ENCODE data around the gene NKX6-2.

Gene NKX6-2

GRCh38 chr10:132766291-132766690 is 19.7 kb downstream of the NKX6-2 start:
- Histone ChIP-seq H3K27ac (ENCODE audit: insufficient read depth, low read depth, low read length, poor library complexity, severe bottlenecking) (no peak overlapping the region), H3K27me3 (ENCODE audit: control insufficient read depth, insufficient read depth, low read length, poor library complexity, severe bottlenecking) (no peaks in the 10 kb centered on the region), H3K4me1 (ENCODE audit: control insufficient read depth, insufficient read depth, low read length) (no peaks in the 10 kb centered on the region), H3K36me3 (ENCODE audit: control insufficient read depth, insufficient read depth, low read length) (no peaks in the 10 kb centered on the region), H3K9me3 (ENCODE audit: control insufficient read depth, low read length) (no peaks in the 10 kb centered on the region), H3K4me3 (ENCODE audit: insufficient read depth, low read depth, low read length) (no peak overlapping the region)
- 95 to 96% methylated on average over 13 of the region's 13 CpGs for WGBS, 2 experiments

DNA sequence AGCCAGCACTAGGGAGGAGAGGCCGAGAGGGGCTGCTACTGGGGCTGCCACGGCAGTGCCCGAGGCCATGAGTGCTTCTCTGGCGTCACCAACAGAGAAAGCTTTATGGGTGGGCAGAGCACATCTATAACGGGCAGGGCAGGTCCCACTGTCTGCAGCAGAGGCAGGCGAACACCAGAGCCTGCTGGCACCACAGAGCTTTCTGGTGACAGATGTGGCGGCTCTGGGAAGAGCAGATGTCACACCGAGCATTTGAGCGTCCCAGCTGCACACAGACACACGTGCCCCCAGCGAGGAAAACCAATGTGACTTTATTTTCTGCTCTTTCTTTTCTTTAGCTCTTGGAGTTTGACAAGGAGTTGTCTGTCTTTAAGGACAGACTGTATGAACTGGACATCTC is 20.5 kb downstream of the NKX6-2 start:
- WGBS, 2 experiments = 90 to 91% methylated on average over 11 of the region's 11 CpGs
- no peaks in the 10 kb centered on the region for H3K9me3 ChIP-seq (ENCODE audit: control insufficient read depth, low read length)
- no peak overlapping the region for H3K4me3 ChIP-seq (ENCODE audit: insufficient read depth, low read depth, low read length)
- H3K27ac ChIP-seq (ENCODE audit: insufficient read depth, low read depth, low read length, poor library complexity, severe bottlenecking) = no peak overlapping the region
- no peaks in the 10 kb centered on the region for H3K27me3 ChIP-seq (ENCODE audit: control insufficient read depth, insufficient read depth, low read length, poor library complexity, severe bottlenecking)
- H3K4me1 ChIP-seq (ENCODE audit: control insufficient read depth, insufficient read depth, low read length) = no peaks in the 10 kb centered on the region
- no peaks in the 10 kb centered on the region for H3K36me3 ChIP-seq (ENCODE audit: control insufficient read depth, insufficient read depth, low read length)

- Histone ChIP-seq H3K27me3 (ENCODE audit: control insufficient read depth, insufficient read depth, low read length, poor library complexity, severe bottlenecking) (no peaks in the 10 kb centered on the region), H3K9me3 (ENCODE audit: control insufficient read depth, low read length) (no peaks in the 10 kb centered on the region), H3K4me1 (ENCODE audit: control insufficient read depth, insufficient read depth, low read length) (no peaks in the 10 kb centered on the region), H3K36me3 (ENCODE audit: control insufficient read depth, insufficient read depth, low read length) (no peaks in the 10 kb centered on the region), H3K4me3 (ENCODE audit: insufficient read depth, low read depth, low read length) (no peak overlapping the region), H3K27ac (ENCODE audit: insufficient read depth, low read depth, low read length, poor library complexity, severe bottlenecking) (no peak overlapping the region)
- 90 to 94% methylated on average over 11 of the region's 11 CpGs for WGBS, 2 experiments
These were observed 21.8 kb downstream of the NKX6-2 start for GRCh38 chr10:132764108-132764507.

DNA sequence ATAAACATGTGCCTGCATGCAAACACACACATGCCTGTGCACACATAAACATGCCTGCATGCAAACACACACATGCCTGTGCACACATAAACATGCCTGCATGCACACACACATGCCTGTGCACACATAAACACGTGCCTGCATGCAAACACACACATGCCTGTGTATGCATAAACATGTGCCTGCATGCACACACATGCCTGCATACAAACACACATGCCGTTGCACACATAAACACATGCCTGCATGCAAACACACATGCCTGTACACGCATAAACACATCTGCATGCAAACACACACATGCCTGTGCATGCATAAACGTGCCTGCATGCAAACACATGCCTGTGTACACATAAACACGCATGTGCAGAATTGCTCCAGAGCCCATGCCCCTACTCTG is 22.4 kb downstream of the NKX6-2 start:
- Histone ChIP-seq H3K4me1 (ENCODE audit: control insufficient read depth, insufficient read depth, low read length) (no peaks in the 10 kb centered on the region), H3K27ac (ENCODE audit: insufficient read depth, low read depth, low read length, poor library complexity, severe bottlenecking) (no peak overlapping the region), H3K4me3 (ENCODE audit: insufficient read depth, low read depth, low read length) (no peak overlapping the region), H3K36me3 (ENCODE audit: control insufficient read depth, insufficient read depth, low read length) (no peaks in the 10 kb centered on the region), H3K27me3 (ENCODE audit: control insufficient read depth, insufficient read depth, low read length, poor library complexity, severe bottlenecking) (no peaks in the 10 kb centered on the region), H3K9me3 (ENCODE audit: control insufficient read depth, low read length) (no peaks in the 10 kb centered on the region)
- WGBS, 2 experiments = 91 to 95% methylated on average over 5 of the region's 5 CpGs

- 93 to 96% methylated on average over 6 of the region's 6 CpGs for WGBS, 2 experiments
- H3K4me1 ChIP-seq (ENCODE audit: control insufficient read depth, insufficient read depth, low read length) = no peaks in the 10 kb centered on the region
- H3K36me3 ChIP-seq (ENCODE audit: control insufficient read depth, insufficient read depth, low read length) = no peaks in the 10 kb centered on the region
- no peaks in the 10 kb centered on the region for H3K9me3 ChIP-seq (ENCODE audit: control insufficient read depth, low read length)
- no peak overlapping the region for H3K27ac ChIP-seq (ENCODE audit: insufficient read depth, low read depth, low read length, poor library complexity, severe bottlenecking)
- no peak overlapping the region for H3K4me3 ChIP-seq (ENCODE audit: insufficient read depth, low read depth, low read length)
- H3K27me3 ChIP-seq (ENCODE audit: control insufficient read depth, insufficient read depth, low read length, poor library complexity, severe bottlenecking) = no peaks in the 10 kb centered on the region
These were observed 23.7 kb downstream of the NKX6-2 start for GRCh38 chr10:132762267-132762666.

DNA sequence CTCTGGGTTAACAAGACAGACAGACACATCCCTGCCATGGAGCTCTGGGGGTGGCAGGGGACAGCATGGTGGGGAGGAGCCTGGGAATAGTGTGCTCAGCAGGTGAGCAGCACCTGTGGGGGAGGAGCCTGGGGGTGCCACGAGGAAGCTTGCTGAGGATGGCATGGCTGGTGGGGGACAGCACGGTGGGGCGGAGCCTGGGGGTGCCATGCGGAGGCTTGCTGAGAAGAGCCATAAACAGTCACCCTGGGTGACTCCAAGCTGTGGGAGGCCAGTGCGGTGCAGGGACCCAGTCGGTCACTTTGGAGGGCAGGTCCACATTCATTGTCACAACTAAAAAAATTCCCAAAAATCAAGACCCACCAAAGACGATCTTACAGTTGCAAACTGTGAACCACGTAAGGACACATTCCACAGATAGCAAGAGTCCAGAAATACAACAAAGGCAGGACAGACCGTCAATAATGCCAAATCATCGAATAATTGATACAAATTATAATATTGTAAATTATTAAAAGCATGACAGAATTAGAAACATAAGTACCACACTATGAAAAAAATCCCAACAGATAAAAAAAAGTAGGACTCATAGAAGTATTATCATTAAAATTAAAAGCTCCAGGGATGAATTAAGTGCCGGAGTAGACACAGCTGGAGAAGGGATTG is 24.4 kb downstream of the NKX6-2 start:
- Histone ChIP-seq H3K9me3 (ENCODE audit: control insufficient read depth, low read length) (no peaks in the 10 kb centered on the region), H3K36me3 (ENCODE audit: control insufficient read depth, insufficient read depth, low read length) (peaks cover 2% of the 10 kb centered on the region), H3K27ac (ENCODE audit: insufficient read depth, low read depth, low read length, poor library complexity, severe bottlenecking) (no peak overlapping the region), H3K4me1 (ENCODE audit: control insufficient read depth, insufficient read depth, low read length) (no peaks in the 10 kb centered on the region), H3K4me3 (ENCODE audit: insufficient read depth, low read depth, low read length) (no peak overlapping the region), H3K27me3 (ENCODE audit: control insufficient read depth, insufficient read depth, low read length, poor library complexity, severe bottlenecking) (no peaks in the 10 kb centered on the region)
- WGBS, 2 experiments = 94 to 97% methylated on average over 9 of the region's 11 CpGs

DNA sequence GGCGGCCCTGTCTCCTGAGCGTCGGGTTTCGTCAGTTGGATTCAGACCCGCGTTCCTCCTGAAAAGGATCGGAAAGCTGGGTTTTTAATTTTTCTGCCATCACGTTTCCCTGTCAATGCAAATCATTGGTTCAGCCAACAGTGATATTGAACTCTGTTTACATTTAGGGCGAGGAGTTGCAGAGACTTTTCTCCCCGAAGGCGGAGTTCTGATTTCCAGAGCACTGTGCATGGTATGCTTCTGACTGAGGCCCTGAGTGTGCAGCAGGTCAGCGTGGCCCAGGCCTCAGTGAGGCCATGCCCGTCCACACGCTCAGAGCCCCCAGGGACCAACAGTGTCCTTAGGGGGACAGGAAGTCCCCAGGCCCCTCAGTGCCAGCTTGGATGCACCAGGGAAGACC is 27.1 kb downstream of the NKX6-2 start:
- Histone ChIP-seq H3K4me3 (ENCODE audit: insufficient read depth, low read depth, low read length) (no peak overlapping the region), H3K27ac (ENCODE audit: insufficient read depth, low read depth, low read length, poor library complexity, severe bottlenecking) (no peak overlapping the region), H3K27me3 (ENCODE audit: control insufficient read depth, insufficient read depth, low read length, poor library complexity, severe bottlenecking) (no peaks in the 10 kb centered on the region), H3K36me3 (ENCODE audit: control insufficient read depth, insufficient read depth, low read length) (peaks cover 3% of the 10 kb centered on the region), H3K4me1 (ENCODE audit: control insufficient read depth, insufficient read depth, low read length) (no peaks in the 10 kb centered on the region), H3K9me3 (ENCODE audit: control insufficient read depth, low read length) (no peaks in the 10 kb centered on the region)
- 94 to 96% methylated on average over 14 of the region's 14 CpGs for WGBS, 2 experiments

GRCh38 chr10:132757171-132757570 is 28.8 kb downstream of the NKX6-2 start:
- Histone ChIP-seq H3K9me3 (ENCODE audit: control insufficient read depth, low read length) (no peaks in the 10 kb centered on the region), H3K27me3 (ENCODE audit: control insufficient read depth, insufficient read depth, low read length, poor library complexity, severe bottlenecking) (no peaks in the 10 kb centered on the region), H3K36me3 (ENCODE audit: control insufficient read depth, insufficient read depth, low read length) (peaks cover 3% of the 10 kb centered on the region), H3K4me1 (ENCODE audit: control insufficient read depth, insufficient read depth, low read length) (no peaks in the 10 kb centered on the region), H3K4me3 (ENCODE audit: insufficient read depth, low read depth, low read length) (no peak overlapping the region), H3K27ac (ENCODE audit: insufficient read depth, low read depth, low read length, poor library complexity, severe bottlenecking) (no peak overlapping the region)
- 96% methylated on average over 27 of the region's 27 CpGs for WGBS, 2 experiments

DNA sequence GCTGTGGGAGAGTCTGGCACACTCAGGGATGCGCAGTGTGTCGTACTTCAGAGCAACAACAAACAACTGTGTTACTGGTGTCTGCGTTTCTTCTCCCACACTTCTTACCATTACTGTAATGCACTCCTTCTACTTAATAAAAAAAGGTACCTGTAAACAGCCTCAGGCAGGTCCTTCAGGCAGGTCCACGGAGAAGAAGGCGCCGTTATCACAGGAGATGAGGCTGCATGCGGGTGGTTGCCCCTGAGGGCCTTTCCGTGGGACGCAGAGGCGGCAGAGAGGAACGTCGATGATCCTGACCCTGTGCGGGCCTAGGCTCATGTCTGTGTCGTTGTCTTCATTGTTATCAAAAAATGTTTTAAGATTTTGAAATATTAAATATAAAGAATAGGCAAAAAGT is 29.4 kb downstream of the NKX6-2 start:
- Histone ChIP-seq H3K4me3 (ENCODE audit: insufficient read depth, low read depth, low read length) (no peak overlapping the region), H3K9me3 (ENCODE audit: control insufficient read depth, low read length) (no peaks in the 10 kb centered on the region), H3K27me3 (ENCODE audit: control insufficient read depth, insufficient read depth, low read length, poor library complexity, severe bottlenecking) (no peaks in the 10 kb centered on the region), H3K4me1 (ENCODE audit: control insufficient read depth, insufficient read depth, low read length) (no peaks in the 10 kb centered on the region), H3K36me3 (ENCODE audit: control insufficient read depth, insufficient read depth, low read length) (peaks cover 3% of the 10 kb centered on the region), H3K27ac (ENCODE audit: insufficient read depth, low read depth, low read length, poor library complexity, severe bottlenecking) (no peak overlapping the region)
- 96 to 97% methylated on average over 13 to 14 of the region's 14 CpGs for WGBS, 2 experiments

DNA sequence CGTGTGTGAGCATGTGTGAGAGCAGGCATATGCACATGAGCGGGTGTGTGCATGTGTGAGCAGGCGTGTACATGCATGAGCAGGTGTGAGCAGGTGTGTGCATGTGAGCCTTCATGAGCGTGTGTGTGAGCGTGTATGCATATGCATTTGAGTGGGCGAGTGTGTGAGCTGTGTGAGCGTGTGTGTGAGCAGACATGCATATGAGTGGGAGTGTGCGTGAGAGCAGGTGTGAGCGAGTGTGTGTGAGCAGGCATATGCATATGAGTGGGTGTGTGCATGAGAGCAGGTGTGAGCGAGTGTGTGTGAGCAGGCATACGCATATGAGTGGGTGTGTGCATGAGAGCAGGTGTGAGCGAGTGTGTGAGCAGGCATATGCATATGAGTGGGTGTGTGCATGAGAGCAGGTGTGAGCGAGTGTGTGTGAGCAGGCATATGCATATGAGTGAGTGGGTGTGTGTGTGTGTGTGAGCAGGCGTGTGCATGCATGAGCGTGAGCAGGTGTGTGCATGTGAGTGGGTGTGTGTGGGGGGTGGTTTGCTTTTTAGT is 30.7 kb downstream of the NKX6-2 start:
- H3K9me3 ChIP-seq (ENCODE audit: control insufficient read depth, low read length) = no peaks in the 10 kb centered on the region
- H3K36me3 ChIP-seq (ENCODE audit: control insufficient read depth, insufficient read depth, low read length) = peaks cover 3% of the 10 kb centered on the region
- peaks cover 1% of the 10 kb centered on the region for H3K27me3 ChIP-seq (ENCODE audit: control insufficient read depth, insufficient read depth, low read length, poor library complexity, severe bottlenecking)
- H3K4me3 ChIP-seq (ENCODE audit: insufficient read depth, low read depth, low read length) = no peak overlapping the region
- WGBS, 2 experiments = 95 to 96% methylated on average over 15 of the region's 15 CpGs
- no peaks in the 10 kb centered on the region for H3K4me1 ChIP-seq (ENCODE audit: control insufficient read depth, insufficient read depth, low read length)
- H3K27ac ChIP-seq (ENCODE audit: insufficient read depth, low read depth, low read length, poor library complexity, severe bottlenecking) = no peak overlapping the region

All from ectodermal cell (in vitro differentiated cells).